Astrocyte (in vitro differentiated cells and primary cell): ENCODE results near the gene RAB21.

Source experiments
- CTCF ChIP-seq: IDR thresholded peaks from 2 replicates; pipeline ENCODE4 v1.5.1; 2011; ENCODE audit warnings: low read depth, mild to moderate bottlenecking, inconsistent platforms, low read length, moderate library complexity; ENCODE audit not compliant: insufficient read depth
- EZH2 ChIP-seq: IDR thresholded peaks from 2 replicates; pipeline ENCODE4 v1.6.1; 2012; ENCODE audit warnings: mild to moderate bottlenecking, low read length, inconsistent platforms; ENCODE audit not compliant: insufficient read depth

- TF ChIP-seq CTCF (no peak), EZH2 (no peak)
Measured at GRCh38 chr12:71764587-71765321, 10.1 kb downstream of the RAB21 start.
